BLaER1 treated with 17β-estradiol and CSF1 and Interleukin-3, amounts not matched to agents 10 nM and 100 nM (cell line): ENCODE data around the gene OTULIN.

Experiments
- H3K27ac ChIP-seq, 11 experiments: shearing (Covaris generic); formaldehyde crosslinking; 2 replicates each; pipeline ENCODE4 v1.8.1; 2022
- H3K27me3 ChIP-seq, 11 experiments: shearing (Covaris generic); formaldehyde crosslinking; 2 replicates each; pipeline ENCODE4 v1.8.1; 2022
- H3K36me3 ChIP-seq, 11 experiments: shearing (Covaris generic); formaldehyde crosslinking; 2 replicates each; pipeline ENCODE4 v1.8.1; 2022
- H3K4me1 ChIP-seq, 10 experiments: shearing (Covaris generic); formaldehyde crosslinking; 2 replicates each; pipeline ENCODE4 v1.8.1; 2022
- H3K4me2 ChIP-seq, 11 experiments: shearing (Covaris generic); formaldehyde crosslinking; 2 replicates each; pipeline ENCODE4 v1.8.1; 2022
- H3K4me3 ChIP-seq, 10 experiments: shearing (Covaris generic); formaldehyde crosslinking; 2 replicates each; pipeline ENCODE4 v1.8.1; 2022
- H3K9ac ChIP-seq, 11 experiments: shearing (Covaris generic); formaldehyde crosslinking; 2 replicates each; pipeline ENCODE4 v1.8.1; 2022
- H3K9me3 ChIP-seq, 11 experiments: shearing (Covaris generic); formaldehyde crosslinking; replicated peaks in 1 of 11; 2 replicates each; pipeline ENCODE4 v1.8.1; 2022
- H4K20me1 ChIP-seq, 11 experiments: shearing (Covaris generic); formaldehyde crosslinking; 2 replicates each; pipeline ENCODE4 v1.8.1; 2022
- Cebpa-rat ChIP-seq, 11 experiments: shearing (Covaris generic); IDR thresholded peaks; 2 replicates each; pipeline ENCODE4 v1.8.1; 2022

OTULIN gene

GRCh38 chr5:14715481-14715880 lies 51.0 kb downstream of the OTULIN start:
- H3K36me3 ChIP-seq, result peaks cover 75 to 94% (median 90%) of the 10 kb centered on the region in 11 experiments
- H3K4me1 ChIP-seq, result peaks cover 0 to 28% (median 9%) of the 10 kb centered on the region in 10 experiments; a peak in 13 of 20 replicates
- no peak for TF ChIP-seq Cebpa-rat (IDR thresholded peaks at IDR 0.05)
- H3K9me3 ChIP-seq, result 0 out of 22 replicates have a peak, but pooled peaks cover 0 to 3% (median 0%) of the 10 kb centered on the region in 11 experiments
- H3K27ac ChIP-seq, result no peak overlapping the region
- no peaks in the 10 kb centered on the region for H3K27me3 ChIP-seq
- no peak overlapping the region for H3K9ac ChIP-seq
- H3K4me2 ChIP-seq, result no peak overlapping the region
- no peak overlapping the region for H3K4me3 ChIP-seq
- peaks cover 0 to 26% (median 3%) of the 10 kb centered on the region in 11 experiments; a peak in 6 of 22 replicates for H4K20me1 ChIP-seq

- TF ChIP-seq Cebpa-rat (IDR thresholded peaks at IDR 0.05), result no peak
- H3K4me2 ChIP-seq, result peak overlapping the region in 1 of 11 experiments; percentile 4; a peak in 2 of 22 replicates
- H3K36me3 ChIP-seq, result peaks cover 65 to 88% (median 83%) of the 10 kb centered on the region in 11 experiments
- H3K9ac ChIP-seq, result no peak overlapping the region
- H4K20me1 ChIP-seq, result peaks cover 0 to 18% (median 0%) of the 10 kb centered on the region in 11 experiments; a peak in 6 of 22 replicates
- H3K9me3 ChIP-seq, result peaks cover 0 to 3% (median 0%) of the 10 kb centered on the region in 11 experiments; a peak in 1 of 22 replicates
- peaks cover 0 to 30% (median 10%) of the 10 kb centered on the region in 10 experiments; a peak in 13 of 20 replicates for H3K4me1 ChIP-seq
- H3K27ac ChIP-seq, result no peak overlapping the region
- H3K27me3 ChIP-seq, result no peaks in the 10 kb centered on the region
- H3K4me3 ChIP-seq, result no peak overlapping the region
These were observed 52.5 kb downstream of the OTULIN start for GRCh38 chr5:14716755-14717752.

- no peak overlapping the region for H3K27ac ChIP-seq
- H3K36me3 ChIP-seq, result peaks cover 48 to 73% (median 68%) of the 10 kb centered on the region in 11 experiments
- no peak for TF ChIP-seq Cebpa-rat (IDR thresholded peaks at IDR 0.05)
- H3K9ac ChIP-seq, result no peak overlapping the region
- no peaks in the 10 kb centered on the region for H3K27me3 ChIP-seq
- no peak overlapping the region for H3K4me3 ChIP-seq
- H3K4me1 ChIP-seq, result peaks cover under 1 to 38% (median 17%) of the 10 kb centered on the region in 10 experiments; a peak in 17 of 20 replicates
- no peak overlapping the region for H3K4me2 ChIP-seq
- peaks cover 0 to 3% (median 0%) of the 10 kb centered on the region in 11 experiments; a peak in 1 of 22 replicates for H3K9me3 ChIP-seq
- peaks cover 0 to 11% (median under 1%) of the 10 kb centered on the region in 11 experiments; a peak in 5 of 22 replicates for H4K20me1 ChIP-seq
These were observed 54.3 kb downstream of the OTULIN start for GRCh38 chr5:14718778-14719177.

- no peak overlapping the region for H3K27ac ChIP-seq
- H3K9me3 ChIP-seq, result peaks cover 0 to 3% (median 0%) of the 10 kb centered on the region in 11 experiments; a peak in 1 of 22 replicates
- H3K4me1 ChIP-seq, result peaks cover 16 to 38% (median 30%) of the 10 kb centered on the region in 10 experiments
- no peaks in the 10 kb centered on the region for H3K27me3 ChIP-seq
- H3K36me3 ChIP-seq, result peaks cover 32 to 61% (median 53%) of the 10 kb centered on the region in 11 experiments
- peaks cover 0 to 17% (median 0%) of the 10 kb centered on the region in 11 experiments; a peak in 5 of 22 replicates for H4K20me1 ChIP-seq
- H3K4me2 ChIP-seq, result no peak overlapping the region
- H3K4me3 ChIP-seq, result no peak overlapping the region
- TF ChIP-seq Cebpa-rat (IDR thresholded peaks at IDR 0.05), result no peak
- no peak overlapping the region for H3K9ac ChIP-seq
These were observed 55.9 kb downstream of the OTULIN start for GRCh38 chr5:14720236-14720923.

DNA sequence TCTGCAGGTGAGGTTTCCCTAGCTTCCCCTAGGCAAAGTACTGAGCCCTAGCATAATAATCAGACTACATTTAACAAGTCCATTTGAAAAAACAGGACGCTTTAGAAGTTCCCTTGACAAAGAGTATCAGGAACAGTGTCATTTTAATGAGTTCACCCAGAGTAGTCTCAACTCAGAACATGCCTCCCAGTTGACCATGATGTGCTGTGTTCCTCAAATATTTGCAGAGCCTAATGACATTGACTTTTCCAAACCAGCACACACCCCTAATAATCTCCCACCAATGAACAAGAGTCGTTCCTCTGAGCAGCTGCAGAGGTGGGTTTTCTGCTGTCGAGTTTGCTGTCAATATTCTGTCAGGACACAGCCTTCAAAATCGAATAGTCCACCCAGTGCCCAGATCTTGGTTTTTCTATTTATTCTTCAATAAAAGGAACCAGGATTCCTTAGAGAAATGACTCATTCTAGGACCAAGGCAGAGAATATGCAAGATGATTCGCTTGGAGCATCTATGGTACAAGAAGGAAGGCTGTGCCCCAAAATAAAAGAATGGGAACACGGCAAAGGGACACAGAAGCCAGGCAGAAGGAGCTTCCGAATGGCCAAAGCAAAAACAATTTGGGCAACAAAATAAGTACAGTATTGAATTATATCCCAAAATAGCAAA lies 57.6 kb downstream of the OTULIN start:
- no peak for TF ChIP-seq Cebpa-rat (IDR thresholded peaks at IDR 0.05)
- H3K4me3 ChIP-seq, result no peak overlapping the region
- peaks cover 0 to 32% (median 0%) of the 10 kb centered on the region in 11 experiments; a peak in 6 of 22 replicates for H4K20me1 ChIP-seq
- no peaks in the 10 kb centered on the region; a peak in 1 of 22 replicates for H3K9me3 ChIP-seq
- no peak overlapping the region for H3K9ac ChIP-seq
- no peaks in the 10 kb centered on the region for H3K27me3 ChIP-seq
- peak overlapping the region in 4 of 11 experiments; percentile 1 to 77 (median 38); a peak in 4 of 22 replicates for H3K4me2 ChIP-seq
- H3K4me1 ChIP-seq, result peaks cover 16 to 55% (median 33%) of the 10 kb centered on the region in 10 experiments
- no peak overlapping the region for H3K27ac ChIP-seq
- peaks cover 15 to 57% (median 44%) of the 10 kb centered on the region in 11 experiments; a peak in 21 of 22 replicates for H3K36me3 ChIP-seq

DNA sequence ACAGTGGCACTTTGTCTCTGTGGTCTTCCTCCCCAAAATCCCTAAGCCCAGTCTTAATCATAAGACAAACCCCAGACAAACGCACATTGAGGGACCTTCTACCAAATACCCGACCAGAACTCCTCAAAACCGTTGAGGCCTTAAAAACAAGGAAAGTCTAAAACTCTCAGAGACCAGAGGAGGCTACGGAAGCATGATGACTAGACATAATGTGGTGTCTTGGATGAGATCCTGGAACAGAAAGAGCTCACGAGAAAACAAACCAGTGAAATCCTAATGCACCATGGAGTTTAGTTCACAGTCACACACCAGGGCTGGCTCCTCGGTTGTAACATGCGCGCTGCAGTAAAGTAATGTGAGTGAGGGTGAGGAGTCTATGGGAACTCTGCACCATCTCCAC lies 58.4 kb downstream of the OTULIN start:
- Histone ChIP-seq H3K4me2 (peak overlapping the region in 4 of 11 experiments; percentile 69 to 90 (median 73); a peak in 8 of 22 replicates), H3K27ac (0 out of 22 replicates have a peak overlapping the region, but pooled peaks of 1 of the 11 experiments have one; percentile 3), H3K9ac (no peak overlapping the region), H4K20me1 (peaks cover 0 to 32% (median 0%) of the 10 kb centered on the region in 11 experiments; a peak in 6 of 22 replicates), H3K4me1 (peaks cover 14 to 61% (median 35%) of the 10 kb centered on the region in 10 experiments), H3K27me3 (no peaks in the 10 kb centered on the region), H3K4me3 (no peak overlapping the region), H3K9me3 (no peaks in the 10 kb centered on the region; a peak in 1 of 22 replicates), H3K36me3 (peaks cover 10 to 49% (median 36%) of the 10 kb centered on the region in 11 experiments; a peak in 19 of 22 replicates)
- no peak for TF ChIP-seq Cebpa-rat (IDR thresholded peaks at IDR 0.05)

DNA sequence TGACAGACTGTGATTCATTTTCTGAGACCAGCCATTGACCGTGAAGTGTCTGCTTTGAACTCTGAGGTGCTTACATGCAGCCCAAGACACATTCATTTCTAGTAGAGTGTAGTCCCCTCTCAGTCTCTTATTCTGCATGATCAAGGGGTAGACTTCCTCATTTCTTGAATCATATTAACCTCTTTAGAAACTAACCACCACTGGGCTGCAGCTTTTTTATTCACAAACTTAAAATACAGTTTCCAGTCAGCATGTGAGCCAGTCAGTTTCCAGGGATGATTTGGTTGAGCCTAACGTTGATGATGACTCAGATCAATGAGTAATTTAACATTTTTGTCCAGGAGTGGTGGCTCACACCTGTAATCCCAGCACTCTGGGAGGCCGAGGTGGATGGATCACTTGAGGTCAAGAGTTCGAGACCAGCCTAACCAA lies 59.2 kb downstream of the OTULIN start:
- Histone ChIP-seq H3K27ac (peak overlapping the region in 1 of 11 experiments; percentile 45; a peak in 1 of 22 replicates), H3K36me3 (peaks cover 10 to 42% (median 29%) of the 10 kb centered on the region in 11 experiments; a peak in 19 of 22 replicates), H3K4me3 (no peak overlapping the region), H3K9ac (no peak overlapping the region), H4K20me1 (peaks cover 0 to 37% (median 0%) of the 10 kb centered on the region in 11 experiments; a peak in 6 of 22 replicates), H3K4me1 (peaks cover 14 to 66% (median 36%) of the 10 kb centered on the region in 10 experiments), H3K4me2 (peak overlapping the region in 7 of 11 experiments; percentile 12 to 90 (median 69); a peak in 12 of 22 replicates), H3K27me3 (no peaks in the 10 kb centered on the region), H3K9me3 (no peaks in the 10 kb centered on the region; a peak in 1 of 22 replicates)
- no peak for TF ChIP-seq Cebpa-rat (IDR thresholded peaks at IDR 0.05)
